Hindlimb muscle (tissue), 1 donor: ENCODE results near the gene IDI1. TPM values are rescaled to one million over a fixed set of nuclear protein-coding genes. Genes with fewer than 3 reads are reported as not detected.

Experiments used
- DNase-seq: peaks from one replicate; pipeline ENCODE4 v3.0.0-alpha.2; 2013
- polyA plus RNA-seq: library from polyadenylated mRNA; unstranded; fragments of 120-200 nt; gene quantifications from one replicate; pipeline ENCODE4 v1.2.1, GENCODE V29; 2013; ENCODE audit not compliant: insufficient read length

The IDI1 gene
- polyA plus RNA-seq, 1 donor = 34.5 TPM

GRCh38 chr10:992467-992866, 56.5 kb downstream of the IDI1 start:
- no peak for DNase-seq

GRCh38 chr10:990808-991207, 58.1 kb downstream of the IDI1 start:
- no peak for DNase-seq

Other genes with a start within 250 kb of the IDI1 start
- 91.2 TPM for gene LARP4B, start 117.4 kb downstream of the IDI1 start, polyA plus RNA-seq
- gene GTPBP4, start 60.7 kb downstream of the IDI1 start, polyA plus RNA-seq = 44.6 TPM
- not detected for gene IDI2, start 23.3 kb downstream of the IDI1 start, polyA plus RNA-seq
- gene WDR37, start 7.3 kb upstream of the IDI1 start, polyA plus RNA-seq = 12.5 TPM